NK-92 (cell line): ENCODE data around the gene CAB39.
A peak's percentile ranks its signal among the peaks of the same experiment; 100 is the strongest.

ENCODE experiments used
- DNase-seq: peaks from one replicate; lab custom pipeline; 2025; ENCODE audit not compliant: unreplicated experiment; lab: John Stamatoyannopoulos, UW

CAB39 gene

GRCh38 chr2:230712443-230713330 is at the start of gene CAB39:
CAB39 (plus strand) TSS chr2:230712842; CDS start chr2:230760002, 47,160 bp downstream.
- DNase-seq: peak; percentile 47

GRCh38 chr2:230664128-230664527 is 48.5 kb upstream of the CAB39 start:
- no peak for DNase-seq

GRCh38 chr2:230664844-230665243 is 47.8 kb upstream of the CAB39 start:
- no peak for DNase-seq

- DNase-seq: no peak
Observed at GRCh38 chr2:230665263-230665691, 47.4 kb upstream of the CAB39 start.

- no peak for DNase-seq
Observed at GRCh38 chr2:230666446-230666845, 46.2 kb upstream of the CAB39 start.

- DNase-seq: no peak
Observed at GRCh38 chr2:230666885-230667712, 45.5 kb upstream of the CAB39 start.

GRCh38 chr2:230668184-230668938 is 44.3 kb upstream of the CAB39 start:
- DNase-seq: no peak

GRCh38 chr2:230668939-230669303 is 43.7 kb upstream of the CAB39 start:
- DNase-seq: no peak

- no peak for DNase-seq
Observed at GRCh38 chr2:230669386-230669950, 43.2 kb upstream of the CAB39 start.

GRCh38 chr2:230671117-230671516 is 41.5 kb upstream of the CAB39 start:
- no peak for DNase-seq

- no peak for DNase-seq
Observed at GRCh38 chr2:230672836-230673235, 39.8 kb upstream of the CAB39 start.

GRCh38 chr2:230674401-230674800 is 38.2 kb upstream of the CAB39 start:
- DNase-seq: no peak

- DNase-seq: no peak
Observed at GRCh38 chr2:230674966-230675672, 37.5 kb upstream of the CAB39 start.

- DNase-seq: no peak
Observed at GRCh38 chr2:230676546-230676945, 36.1 kb upstream of the CAB39 start.

GRCh38 chr2:230677201-230677946 is 35.3 kb upstream of the CAB39 start:
- DNase-seq: no peak

- no peak for DNase-seq
Observed at GRCh38 chr2:230678018-230678417, 34.6 kb upstream of the CAB39 start.

GRCh38 chr2:230678451-230678850 is 34.2 kb upstream of the CAB39 start:
- no peak for DNase-seq

GRCh38 chr2:230680463-230681170 is 32.0 kb upstream of the CAB39 start:
- DNase-seq: no peak

GRCh38 chr2:230681171-230681545 is 31.5 kb upstream of the CAB39 start:
- no peak for DNase-seq
